K562 (cell line): ENCODE measurements around the gene KCNH2. TPM values are rescaled to one million over a fixed set of nuclear protein-coding genes. Genes with fewer than 3 reads are reported as not detected.
A peak's percentile ranks its signal among the peaks of the same experiment; 100 is the strongest.

Experiments
- CC2D1A ChIP-seq: fragments of 450-650 bp; IDR thresholded peaks from 2 replicates; pipeline ENCODE4 v1.6.1; 2017; ENCODE audit warnings: mild to moderate bottlenecking
- EGR1 ChIP-seq: fragments of 450-650 bp; conservative IDR thresholded peaks from 2 replicates; pipeline ENCODE4 v1.6.1; 2017; ENCODE audit warnings: mild to moderate bottlenecking
- MAFK ChIP-seq: IDR thresholded peaks from 2 replicates; pipeline ENCODE4 v1.6.1; 2011; ENCODE audit warnings: low read length, improper control_type of control experiment
- MAX ChIP-seq: sonication (generic); formaldehyde crosslinking; IDR thresholded peaks from 2 replicates; pipeline ENCODE4 v1.9.0; 2022; ENCODE audit warnings: mild to moderate bottlenecking, missing genetic modification reagents
- MECOM ChIP-seq: fragments of 250-450 bp; sonication (Bioruptor Pico); IDR thresholded peaks from 2 replicates; pipeline ENCODE4 v1.8.0; 2022; ENCODE audit warnings: inconsistent platforms
- MNT ChIP-seq, 2 experiments: fragments of 450-650 bp; conservative IDR thresholded peaks; 2 replicates each; pipeline ENCODE4 v1.6.1; 2017; ENCODE audit warnings: mild to moderate bottlenecking in 2 of 2, moderate library complexity in 2 of 2
- MYBL2 ChIP-seq, 2 experiments: fragments of 450-650 bp in 1 of 2; sonication (generic) in 1 of 2; formaldehyde crosslinking in 1 of 2; IDR thresholded peaks; 2 replicates each; pipeline versions ENCODE4 v1.6.1 to v1.8.1; 2017 to 2022; ENCODE audit warnings: borderline replicate concordance in 1 of 2, inconsistent platforms in 1 of 2, low read depth in 1 of 2, mild to moderate bottlenecking in 1 of 2, missing genetic modification reagents in 1 of 2, moderate library complexity in 1 of 2
- NR2F6 ChIP-seq: fragments of 450-650 bp; formaldehyde crosslinking; IDR thresholded peaks from 2 replicates; pipeline ENCODE4 v1.4.0; 2020; ENCODE audit warnings: mild to moderate bottlenecking
- POLR2A ChIP-seq: fragments of 450-650 bp; conservative IDR thresholded peaks from 2 replicates; pipeline ENCODE4 v1.6.1; 2016
- SAP30 ChIP-seq: fragments of 200-600 bp; sonication (generic); IDR thresholded peaks from 2 replicates; pipeline ENCODE4 v1.6.1; 2012; ENCODE audit warnings: borderline replicate concordance, low read depth, mild to moderate bottlenecking, moderate library complexity, low read length, control low read depth, inconsistent platforms; ENCODE audit not compliant: insufficient read depth, poor library complexity, severe bottlenecking
- TAF15 ChIP-seq: fragments of 200-400 bp; formaldehyde crosslinking; IDR thresholded peaks from 2 replicates; pipeline ENCODE4 v1.6.1; 2017; ENCODE audit warnings: mild to moderate bottlenecking, low read depth, low read length, moderate library complexity
- TOE1 ChIP-seq, 2 experiments: fragments of 450-650 bp in 1 of 2; sonication (generic) in 1 of 2; formaldehyde crosslinking in 1 of 2; IDR thresholded peaks; 2 replicates each; pipeline versions ENCODE4 v1.7.1 to v1.8.0; 2016 to 2022; ENCODE audit warnings: borderline replicate concordance in 2 of 2, mild to moderate bottlenecking in 2 of 2, antibody characterized with exemption in 1 of 2, inconsistent platforms in 1 of 2, low read depth in 1 of 2, missing genetic modification reagents in 1 of 2, moderate library complexity in 1 of 2
- TRIM24 ChIP-seq, 2 experiments: fragments of 450-650 bp; IDR thresholded peaks; 2 replicates each; pipeline ENCODE4 v1.6.1; 2016
- TRIM28 ChIP-seq: fragments of 450-650 bp; IDR thresholded peaks from 2 replicates; pipeline ENCODE4 v1.6.1; 2017
- ZNF197 ChIP-seq: fragments of 200-800 bp; sonication (Bioruptor generic); IDR thresholded peaks from 2 replicates; pipeline ENCODE4 v1.6.1; 2016; ENCODE audit warnings: low read depth, missing genetic modification characterization, missing compliant biosample characterization
- ZNF224 ChIP-seq: sonication (generic); formaldehyde crosslinking; IDR thresholded peaks from 2 replicates; pipeline ENCODE4 v1.8.0; 2022; ENCODE audit warnings: mild to moderate bottlenecking, missing genetic modification reagents
- ZSCAN32 ChIP-seq: fragments of 450-650 bp; formaldehyde crosslinking; IDR thresholded peaks from 2 replicates; pipeline ENCODE4 v1.4.0; 2020; ENCODE audit warnings: mild to moderate bottlenecking, moderate library complexity
- polyA plus RNA-seq, 8 experiments: library from polyadenylated mRNA; depleted of rRNA in 4 of 8; stranded (reverse) in 5 of 8; unstranded in 3 of 8; fragments of >200 nt; fragmentation: Nextera tagmentation in 2 of 8; fragmentation: Illumina TruSeq in 1 of 8; extraction: Ambion mirVana in 2 of 8; extraction: Trizol in 1 of 8; gene quantifications; 2 replicates each; pipeline versions ENCODE4 v1.2.1 to v1.2.3, GENCODE V29; 2011 to 2014; ENCODE audit warnings: inconsistent platforms in 1 of 8, missing spikeins in 1 of 8
- total RNA-seq, 7 experiments: library from RNA; depleted of rRNA in 6 of 7; stranded (reverse); fragments of >200 nt in 6 of 7; fragmentation: Illumina TruSeq in 2 of 7; extraction: Trizol in 2 of 7; gene quantifications; 2 replicates each; pipeline versions ENCODE4 v1.2.1 to v1.2.3, GENCODE V29; 2011 to 2021; ENCODE audit warnings: low replicate concordance in 1 of 7
- TF ChIP-seq, protein P1 (sequence below): fragments of 250-450 bp; sonication (Bioruptor Pico); IDR thresholded peaks from 2 replicates; pipeline ENCODE4 v1.9.0; 2021; ENCODE audit warnings: mild to moderate bottlenecking, inconsistent platforms
- TF ChIP-seq, protein P2 (sequence below): fragments of 250-450 bp; sonication (Bioruptor Pico); IDR thresholded peaks from 2 replicates; pipeline ENCODE4 v1.5.0; 2022; ENCODE audit warnings: mild to moderate bottlenecking

The KCNH2 gene
- total and polyA plus RNA-seq, 9 of the 15 experiments (the other 6 are each of a cell fraction or from before 2014, with no cell fraction given): 18.1 to 368 (median 218) TPM

- no peak for TF ChIP-seq MYBL2 (IDR thresholded peaks at IDR 0.05; ENCODE audit: low read depth)
- TF ChIP-seq MYBL2 (CRISPR knock-in tag; IDR thresholded peaks at IDR 0.05; ENCODE audit: borderline replicate concordance): no peak
- TF ChIP-seq, protein P1, sequence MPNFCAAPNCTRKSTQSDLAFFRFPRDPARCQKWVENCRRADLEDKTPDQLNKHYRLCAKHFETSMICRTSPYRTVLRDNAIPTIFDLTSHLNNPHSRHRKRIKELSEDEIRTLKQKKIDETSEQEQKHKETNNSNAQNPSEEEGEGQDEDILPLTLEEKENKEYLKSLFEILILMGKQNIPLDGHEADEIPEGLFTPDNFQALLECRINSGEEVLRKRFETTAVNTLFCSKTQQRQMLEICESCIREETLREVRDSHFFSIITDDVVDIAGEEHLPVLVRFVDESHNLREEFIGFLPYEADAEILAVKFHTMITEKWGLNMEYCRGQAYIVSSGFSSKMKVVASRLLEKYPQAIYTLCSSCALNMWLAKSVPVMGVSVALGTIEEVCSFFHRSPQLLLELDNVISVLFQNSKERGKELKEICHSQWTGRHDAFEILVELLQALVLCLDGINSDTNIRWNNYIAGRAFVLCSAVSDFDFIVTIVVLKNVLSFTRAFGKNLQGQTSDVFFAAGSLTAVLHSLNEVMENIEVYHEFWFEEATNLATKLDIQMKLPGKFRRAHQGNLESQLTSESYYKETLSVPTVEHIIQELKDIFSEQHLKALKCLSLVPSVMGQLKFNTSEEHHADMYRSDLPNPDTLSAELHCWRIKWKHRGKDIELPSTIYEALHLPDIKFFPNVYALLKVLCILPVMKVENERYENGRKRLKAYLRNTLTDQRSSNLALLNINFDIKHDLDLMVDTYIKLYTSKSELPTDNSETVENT: 0 out of 2 replicates have a peak, but pooled peaks have one; percentile 11
- TF ChIP-seq MECOM: no peak
- no peak for TF ChIP-seq TRIM28
- TF ChIP-seq MAX (CRISPR knock-in tag): 0 out of 2 replicates have a peak, but pooled peaks have one; percentile 35
- peak; percentile 73 to 79 for TF ChIP-seq MNT (conservative IDR thresholded peaks at IDR 0.05)
- TF ChIP-seq ZSCAN32 (CRISPR knock-in tag): no peak
- TF ChIP-seq TAF15: no peak
- TF ChIP-seq CC2D1A: no peak
- peak; percentile 49; the same call in 1 of the 2 replicates for TF ChIP-seq TOE1 (IDR thresholded peaks at IDR 0.05; ENCODE audit: borderline replicate concordance)
- TF ChIP-seq TOE1 (CRISPR knock-in tag; IDR thresholded peaks at IDR 0.05; ENCODE audit: borderline replicate concordance, low read depth): no peak
- peak; percentile 75 for TF ChIP-seq POLR2A
- peak; percentile 94 for TF ChIP-seq EGR1
- no peak for TF ChIP-seq ZNF197 (CRISPR knock-in tag)
- peak in 1 of 2 experiments; percentile 53; a peak in 2 of 4 replicates for TF ChIP-seq TRIM24 (IDR thresholded peaks at IDR 0.05)
- TF ChIP-seq, protein P2, sequence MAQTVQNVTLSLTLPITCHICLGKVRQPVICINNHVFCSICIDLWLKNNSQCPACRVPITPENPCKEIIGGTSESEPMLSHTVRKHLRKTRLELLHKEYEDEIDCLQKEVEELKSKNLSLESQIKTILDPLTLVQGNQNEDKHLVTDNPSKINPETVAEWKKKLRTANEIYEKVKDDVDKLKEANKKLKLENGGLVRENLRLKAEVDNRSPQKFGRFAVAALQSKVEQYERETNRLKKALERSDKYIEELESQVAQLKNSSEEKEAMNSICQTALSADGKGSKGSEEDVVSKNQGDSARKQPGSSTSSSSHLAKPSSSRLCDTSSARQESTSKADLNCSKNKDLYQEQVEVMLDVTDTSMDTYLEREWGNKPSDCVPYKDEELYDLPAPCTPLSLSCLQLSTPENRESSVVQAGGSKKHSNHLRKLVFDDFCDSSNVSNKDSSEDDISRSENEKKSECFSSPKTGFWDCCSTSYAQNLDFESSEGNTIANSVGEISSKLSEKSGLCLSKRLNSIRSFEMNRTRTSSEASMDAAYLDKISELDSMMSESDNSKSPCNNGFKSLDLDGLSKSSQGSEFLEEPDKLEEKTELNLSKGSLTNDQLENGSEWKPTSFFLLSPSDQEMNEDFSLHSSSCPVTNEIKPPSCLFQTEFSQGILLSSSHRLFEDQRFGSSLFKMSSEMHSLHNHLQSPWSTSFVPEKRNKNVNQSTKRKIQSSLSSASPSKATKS: no peak
- TF ChIP-seq NR2F6 (CRISPR knock-in tag): no peak
- TF ChIP-seq SAP30: peak; percentile 69
- TF ChIP-seq MAFK: peak; percentile 32; the same call in 1 of the 2 replicates
- no peak for TF ChIP-seq ZNF224
Observed at GRCh38 chr7:150974468-150975391, 3.4 kb downstream of the KCNH2 start (continued).
